Muscle layer of colon (tissue), 2 donors: Measurements from ENCODE around the gene ABHD17B.
"Not testable (repeated sequence)": the region's sequence is repeated elsewhere in the genome, so short reads cannot be mapped to it uniquely, and the experiment has no call there.

Experiments used
- H3K27ac ChIP-seq: one replicate; pipeline ENCODE4 v1.7.0; 2013; ENCODE audit warnings: low read depth, mild to moderate bottlenecking, low read length, moderate library complexity
- H3K27me3 ChIP-seq, 2 donors: one replicate each; pipeline ENCODE4 v1.7.0; 2013; ENCODE audit warnings: low read length in 2 of 2, mild to moderate bottlenecking in 2 of 2; ENCODE audit not compliant: insufficient read depth in 2 of 2, control insufficient read depth in 1 of 2
- H3K36me3 ChIP-seq: one replicate; pipeline ENCODE4 v1.7.0; 2013; ENCODE audit warnings: mild to moderate bottlenecking, low read length; ENCODE audit not compliant: insufficient read depth
- H3K4me1 ChIP-seq: one replicate; pipeline ENCODE4 v1.7.0; 2013; ENCODE audit warnings: mild to moderate bottlenecking, low read length; ENCODE audit not compliant: insufficient read depth
- H3K4me3 ChIP-seq, 2 donors: one replicate each; pipeline ENCODE4 v1.7.0; 2013; ENCODE audit warnings: low read length in 2 of 2, low read depth in 1 of 2, mild to moderate bottlenecking in 1 of 2, moderate library complexity in 1 of 2
- H3K9ac ChIP-seq: one replicate; pipeline ENCODE4 v1.7.0; 2013; ENCODE audit warnings: low read length
- H3K9me3 ChIP-seq: one replicate; pipeline ENCODE4 v1.7.0; 2013; ENCODE audit warnings: mild to moderate bottlenecking, low read length
- donor health status: abdominal sarcoma.
- donor health status: Adenocarcinoma of cecum.

Gene ABHD17B

GRCh38 chr9:71911061-71911907 lies at the start of gene ABHD17B, which contains the start of gene C9orf85:
Gene ABHD17B, minus strand, starts transcription at chr9:71911193. Its CDS starts 36,113 bp downstream, at chr9:71875080.
Gene C9orf85, plus strand, starts transcription at chr9:71911639. Its CDS starts 96 bp downstream, at chr9:71911735.
- Histone ChIP-seq H3K4me3 (peak within 1 kb of the TSS; percentile 81 to 99), H3K27ac (peak within 1 kb of the TSS; percentile 96), H3K9ac (peak within 1 kb of the TSS; percentile 58), H3K27me3 (no peaks in the 10 kb centered on the region), H3K36me3 (no peaks in the 10 kb centered on the region), H3K9me3 (no peaks in the 10 kb centered on the region), H3K4me1 (peaks cover 20% of the 10 kb centered on the region)

GRCh38 chr9:71955300-71955915 lies 44.4 kb upstream of the ABHD17B start:
- Histone ChIP-seq H3K27ac (no peak overlapping the region), H3K9ac (no peak overlapping the region), H3K4me1 (no peaks in the 10 kb centered on the region), H3K9me3 (no peaks in the 10 kb centered on the region), H3K27me3 (no peaks in the 10 kb centered on the region), H3K36me3 (no peaks in the 10 kb centered on the region), H3K4me3 (no peak overlapping the region)

GRCh38 chr9:71954652-71955051 lies 43.7 kb upstream of the ABHD17B start:
- not testable (repeated sequence) for H3K27ac ChIP-seq, H3K9ac ChIP-seq, H3K4me3 ChIP-seq, H3K9me3 ChIP-seq, H3K27me3 ChIP-seq, H3K36me3 ChIP-seq, H3K4me1 ChIP-seq

- no peak overlapping the region for H3K9ac ChIP-seq
- no peak overlapping the region for H3K27ac ChIP-seq
Observed at GRCh38 chr9:71944754-71945375, 33.9 kb upstream of the ABHD17B start.

GRCh38 chr9:71941998-71942567 lies 31.1 kb upstream of the ABHD17B start:
- Histone ChIP-seq H3K27me3 (no peaks in the 10 kb centered on the region), H3K9me3 (no peaks in the 10 kb centered on the region), H3K4me3 (no peak overlapping the region), H3K9ac (no peak overlapping the region), H3K27ac (no peak overlapping the region), H3K36me3 (no peaks in the 10 kb centered on the region), H3K4me1 (no peaks in the 10 kb centered on the region)

More at GRCh38 chr9:71944754-71945375, 33.9 kb upstream of the ABHD17B start:
- Histone ChIP-seq H3K36me3 (no peaks in the 10 kb centered on the region), H3K4me1 (no peaks in the 10 kb centered on the region), H3K27me3 (no peaks in the 10 kb centered on the region), H3K4me3 (no peak overlapping the region), H3K9me3 (no peaks in the 10 kb centered on the region)

GRCh38 chr9:71941060-71941568 lies 30.1 kb upstream of the ABHD17B start:
- H3K9ac ChIP-seq: no peak overlapping the region
- H3K9me3 ChIP-seq: no peaks in the 10 kb centered on the region
- H3K4me3 ChIP-seq: no peak overlapping the region
- H3K27me3 ChIP-seq: no peaks in the 10 kb centered on the region
- no peaks in the 10 kb centered on the region for H3K4me1 ChIP-seq
- H3K36me3 ChIP-seq: no peaks in the 10 kb centered on the region
- no peak overlapping the region for H3K27ac ChIP-seq

- H3K4me3 ChIP-seq: no peak overlapping the region
- no peaks in the 10 kb centered on the region for H3K27me3 ChIP-seq
- H3K9ac ChIP-seq: no peak overlapping the region
- H3K36me3 ChIP-seq: no peaks in the 10 kb centered on the region
- no peaks in the 10 kb centered on the region for H3K9me3 ChIP-seq
- no peak overlapping the region for H3K27ac ChIP-seq
- H3K4me1 ChIP-seq: no peaks in the 10 kb centered on the region
Observed at GRCh38 chr9:71937898-71938297, 26.9 kb upstream of the ABHD17B start.

- Histone ChIP-seq H3K27me3 (no peaks in the 10 kb centered on the region), H3K9me3 (no peaks in the 10 kb centered on the region), H3K4me3 (no peak overlapping the region), H3K27ac (no peak overlapping the region), H3K4me1 (no peaks in the 10 kb centered on the region), H3K9ac (no peak overlapping the region), H3K36me3 (no peaks in the 10 kb centered on the region)
Observed at GRCh38 chr9:71937070-71937625, 26.2 kb upstream of the ABHD17B start.

GRCh38 chr9:71936066-71936465 lies 25.1 kb upstream of the ABHD17B start:
- H3K27me3 ChIP-seq: no peaks in the 10 kb centered on the region
- no peak overlapping the region for H3K27ac ChIP-seq
- H3K36me3 ChIP-seq: no peaks in the 10 kb centered on the region
- H3K4me3 ChIP-seq: no peak overlapping the region
- H3K9me3 ChIP-seq: no peaks in the 10 kb centered on the region
- no peaks in the 10 kb centered on the region for H3K4me1 ChIP-seq
- no peak overlapping the region for H3K9ac ChIP-seq

GRCh38 chr9:71931166-71931565 lies 20.2 kb upstream of the ABHD17B start:
- Histone ChIP-seq H3K4me3 (no peak overlapping the region), H3K9ac (no peak overlapping the region), H3K27me3 (no peaks in the 10 kb centered on the region), H3K9me3 (no peaks in the 10 kb centered on the region), H3K36me3 (no peaks in the 10 kb centered on the region), H3K27ac (no peak overlapping the region), H3K4me1 (peaks cover 4% of the 10 kb centered on the region)
